HG03575 (cell line): ENCODE data around the gene TREH.
"Not testable (repeated sequence)": the region's sequence is repeated elsewhere in the genome, so short reads cannot be mapped to it uniquely, and the experiment has no call there.

Experiments
- ATAC-seq: cut with Tn5 transposase; IDR thresholded peaks from one replicate; pipeline ENCODE4 v1.9.1; 2021; ENCODE audit not compliant: unreplicated experiment, insufficient number of reproducible peaks, low FRiP score; ENCODE audit errors: extremely low read depth

The TREH gene

GRCh38 chr11:118699506-118700220 is 20.2 kb upstream of the TREH start:
- ATAC-seq = no peak

- ATAC-seq = no peak
Measured at GRCh38 chr11:118697346-118697745, 17.9 kb upstream of the TREH start.

- no peak for ATAC-seq
Measured at GRCh38 chr11:118696673-118697226, 17.3 kb upstream of the TREH start.

- ATAC-seq = no peak
Measured at GRCh38 chr11:118694771-118695170, 15.3 kb upstream of the TREH start.

- no peak for ATAC-seq
Measured at GRCh38 chr11:118694185-118694584, 14.7 kb upstream of the TREH start.

GRCh38 chr11:118691926-118692830 is 12.7 kb upstream of the TREH start:
- no peak for ATAC-seq

GRCh38 chr11:118690553-118691304 is 11.3 kb upstream of the TREH start:
- no peak for ATAC-seq

GRCh38 chr11:118689852-118690552 is 10.6 kb upstream of the TREH start:
- no peak for ATAC-seq

- no peak for ATAC-seq
Measured at GRCh38 chr11:118689503-118689851, 10.0 kb upstream of the TREH start.

GRCh38 chr11:118688851-118689502 is 9.5 kb upstream of the TREH start:
- no peak for ATAC-seq

GRCh38 chr11:118688339-118688738 is 8.9 kb upstream of the TREH start:
- ATAC-seq = not testable (repeated sequence)

- ATAC-seq = no peak
Measured at GRCh38 chr11:118687906-118688305, 8.5 kb upstream of the TREH start.

- ATAC-seq = no peak
Measured at GRCh38 chr11:118684187-118684586, 4.7 kb upstream of the TREH start.

- ATAC-seq = not testable (repeated sequence)
Measured at GRCh38 chr11:118682939-118683338, 3.5 kb upstream of the TREH start.

- no peak for ATAC-seq
Measured at GRCh38 chr11:118682372-118682771, 2.9 kb upstream of the TREH start.

GRCh38 chr11:118678908-118679307 is 542 bp downstream of the TREH start:
- ATAC-seq = not testable (repeated sequence)

GRCh38 chr11:118677977-118678376 is 1.5 kb downstream of the TREH start:
- ATAC-seq = no peak

GRCh38 chr11:118674082-118674435 is 5.4 kb downstream of the TREH start:
- ATAC-seq = no peak
